GM21723 (cell line): ENCODE measurements around the gene NOSIP.
"Not testable (repeated sequence)": the region's sequence is repeated elsewhere in the genome, so short reads cannot be mapped to it uniquely, and the experiment has no call there.

Source experiments
- ATAC-seq: cut with Tn5 transposase; IDR thresholded peaks from one replicate; pipeline ENCODE4 v1.9.1; 2021; ENCODE audit warnings: mild to moderate bottlenecking, moderate library complexity; ENCODE audit not compliant: unreplicated experiment

NOSIP gene

DNA sequence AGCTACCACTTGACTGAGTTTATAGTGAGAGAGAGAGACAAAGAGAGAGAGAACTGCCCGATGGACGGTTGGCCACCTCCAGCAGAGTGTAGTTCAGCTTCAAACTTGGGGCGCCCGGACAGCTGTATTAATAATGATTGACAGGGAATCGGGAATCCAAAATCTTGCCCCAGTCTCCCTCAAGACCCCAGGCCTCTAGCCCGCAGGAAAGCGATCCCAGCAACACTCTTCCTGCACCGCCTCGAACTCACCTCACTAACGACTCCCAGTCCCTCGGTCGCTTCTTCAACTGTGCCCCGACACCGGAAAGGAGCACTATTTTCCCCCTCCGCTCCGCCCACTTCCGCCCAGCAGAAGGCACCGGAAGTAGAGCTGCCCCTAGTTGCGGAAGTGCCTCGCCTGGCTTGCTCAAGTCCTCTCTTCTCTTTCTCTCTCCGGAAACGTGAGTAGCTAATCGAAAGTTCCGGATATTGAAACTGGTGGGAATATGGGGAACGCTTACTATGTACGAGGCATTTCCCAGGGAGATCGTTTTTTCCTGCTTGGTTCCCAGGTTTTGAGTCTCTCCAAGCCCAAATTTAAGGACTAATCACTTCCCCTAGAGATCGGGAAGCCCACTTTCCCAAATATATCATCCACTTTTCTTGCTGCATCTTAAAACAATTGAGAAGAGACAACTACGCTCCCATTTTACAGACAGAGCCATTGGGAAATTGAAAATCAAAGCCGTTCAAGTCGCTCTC, at the start of gene NOSIP:
Gene NOSIP (minus strand): TSS at position 293 of the 743 bp plus-strand sequence. CDS start 19,865 bp downstream, outside the sequence.
- ATAC-seq, result peak; percentile 83

- ATAC-seq, result no peak
These were observed 49.3 kb upstream of the NOSIP start for GRCh38 chr19:49629659-49630058.

GRCh38 chr19:49626226-49626625, 45.9 kb upstream of the NOSIP start:
- ATAC-seq, result no peak

GRCh38 chr19:49624967-49625910, 44.9 kb upstream of the NOSIP start:
- ATAC-seq, result no peak

GRCh38 chr19:49617860-49618259, 37.5 kb upstream of the NOSIP start:
- ATAC-seq, result not testable (repeated sequence)

DNA sequence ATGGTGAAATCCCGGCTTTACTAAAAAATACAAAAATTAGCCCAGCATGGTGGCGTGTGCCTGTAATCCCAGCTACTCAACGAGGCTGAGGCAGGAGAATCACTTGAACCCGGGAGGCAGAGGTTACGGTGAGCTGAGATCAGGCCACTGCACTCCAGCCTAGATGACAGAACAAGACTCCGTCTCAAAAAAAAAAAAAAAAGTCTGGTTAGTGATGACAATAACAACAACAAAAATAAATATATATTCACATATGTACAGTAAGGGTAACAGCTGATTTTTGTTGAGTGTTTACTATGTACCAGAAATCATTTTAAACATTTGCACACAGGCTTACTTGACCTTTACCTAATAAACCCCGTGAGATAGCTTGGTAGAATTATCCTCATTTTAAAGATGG, 36.6 kb upstream of the NOSIP start:
- ATAC-seq, result no peak

DNA sequence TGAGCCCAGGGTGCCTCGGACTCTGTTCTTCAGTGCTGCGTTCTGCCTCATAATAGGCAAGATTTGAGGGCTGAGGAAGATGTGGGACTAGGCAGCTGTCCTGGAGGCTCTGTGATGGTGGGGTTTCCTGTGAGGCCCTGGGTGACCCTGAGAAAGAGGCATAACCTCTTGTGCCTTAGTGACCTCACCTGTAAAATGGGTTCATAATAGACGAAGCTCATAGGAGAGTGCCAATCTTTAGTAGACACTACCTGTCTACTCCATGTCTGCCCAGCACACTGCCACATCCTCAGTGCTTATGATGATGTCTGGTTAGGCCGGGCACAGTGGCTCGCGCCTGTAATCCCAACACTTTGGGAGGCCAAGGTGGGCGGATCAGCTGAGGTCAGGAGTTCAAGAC, 36.2 kb upstream of the NOSIP start:
- no peak for ATAC-seq

- no peak for ATAC-seq
These were observed 35.5 kb upstream of the NOSIP start for GRCh38 chr19:49615861-49616260.

DNA sequence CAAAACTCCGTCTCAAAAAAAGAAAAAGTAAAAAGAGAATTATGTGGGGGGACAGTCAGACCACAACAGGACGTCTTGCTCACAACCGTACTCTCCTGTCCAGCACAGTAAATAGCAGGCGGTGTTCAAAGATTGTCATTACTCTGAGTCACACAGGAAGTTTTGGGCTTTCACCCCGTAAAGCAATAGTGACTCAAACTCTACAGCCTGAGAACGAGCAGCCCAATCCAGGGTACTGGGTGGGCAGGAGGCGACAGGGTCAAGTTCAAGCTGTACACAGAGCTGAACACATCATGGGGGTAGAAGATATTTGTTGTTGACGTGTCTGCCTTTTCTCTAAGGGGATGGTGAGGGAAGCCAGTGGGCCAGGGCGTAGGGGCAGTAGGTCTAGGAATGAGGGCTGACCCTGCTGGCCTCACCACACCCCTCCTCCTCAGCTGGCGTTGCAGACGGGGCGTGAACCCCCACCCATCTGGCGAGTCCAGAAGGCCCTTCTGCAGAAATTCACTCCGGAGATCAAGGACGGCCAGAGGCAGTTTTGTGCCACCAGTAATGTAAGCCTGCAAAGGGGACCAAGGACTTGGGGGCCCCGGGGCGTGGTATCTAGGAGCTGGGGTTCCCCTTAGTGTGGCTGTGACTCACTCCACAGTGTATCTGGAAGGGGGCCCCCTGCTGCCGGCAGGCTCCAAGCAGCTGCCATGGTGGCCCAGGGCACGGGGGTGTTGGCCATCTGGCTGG, 33.9 kb upstream of the NOSIP start:
- ATAC-seq, result no peak

DNA sequence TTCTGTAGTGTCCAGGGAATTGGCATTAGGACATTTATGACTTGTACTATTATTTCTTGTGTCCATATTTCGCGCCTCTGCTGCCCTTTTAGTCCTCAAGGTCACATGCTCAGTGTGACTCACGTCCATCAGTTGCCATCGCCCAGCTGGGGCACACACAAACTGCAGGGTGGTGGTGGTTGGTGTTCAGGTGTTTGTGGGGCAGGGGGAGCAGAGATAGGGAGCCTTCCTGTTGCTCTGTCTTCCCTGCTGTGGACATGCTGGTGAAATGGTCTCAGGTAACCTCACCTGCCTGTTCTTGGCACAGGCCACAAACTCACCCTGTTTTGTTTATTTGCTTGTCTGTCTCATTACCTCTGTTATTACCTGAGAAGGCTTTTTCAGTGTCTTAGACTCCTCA, 33.0 kb upstream of the NOSIP start:
- no peak for ATAC-seq

- ATAC-seq, result no peak
These were observed 29.2 kb upstream of the NOSIP start for GRCh38 chr19:49609499-49610092.

DNA sequence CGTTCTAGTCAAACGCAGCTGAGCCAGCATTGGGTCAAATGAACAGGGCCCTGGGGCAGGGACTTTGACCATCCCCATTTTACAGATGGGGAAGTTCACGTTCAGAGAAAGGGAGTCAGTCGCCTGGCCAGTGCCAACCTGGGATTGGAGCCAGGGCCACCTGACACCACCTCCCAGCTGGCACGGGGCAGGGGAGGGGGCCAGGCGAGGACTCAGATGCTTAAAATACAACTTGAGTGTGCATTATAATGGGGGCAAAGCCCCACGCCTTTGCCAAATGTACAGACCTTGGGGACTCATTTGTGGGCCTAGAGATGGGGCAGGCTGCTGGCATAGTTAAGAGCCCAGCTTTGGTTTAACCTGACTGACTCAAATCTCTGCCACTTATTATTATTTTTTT, 25.2 kb upstream of the NOSIP start:
- ATAC-seq, result no peak

- ATAC-seq, result no peak
These were observed 22.4 kb upstream of the NOSIP start for GRCh38 chr19:49602806-49603205.

- no peak for ATAC-seq
These were observed 21.2 kb upstream of the NOSIP start for GRCh38 chr19:49601482-49602038.

DNA sequence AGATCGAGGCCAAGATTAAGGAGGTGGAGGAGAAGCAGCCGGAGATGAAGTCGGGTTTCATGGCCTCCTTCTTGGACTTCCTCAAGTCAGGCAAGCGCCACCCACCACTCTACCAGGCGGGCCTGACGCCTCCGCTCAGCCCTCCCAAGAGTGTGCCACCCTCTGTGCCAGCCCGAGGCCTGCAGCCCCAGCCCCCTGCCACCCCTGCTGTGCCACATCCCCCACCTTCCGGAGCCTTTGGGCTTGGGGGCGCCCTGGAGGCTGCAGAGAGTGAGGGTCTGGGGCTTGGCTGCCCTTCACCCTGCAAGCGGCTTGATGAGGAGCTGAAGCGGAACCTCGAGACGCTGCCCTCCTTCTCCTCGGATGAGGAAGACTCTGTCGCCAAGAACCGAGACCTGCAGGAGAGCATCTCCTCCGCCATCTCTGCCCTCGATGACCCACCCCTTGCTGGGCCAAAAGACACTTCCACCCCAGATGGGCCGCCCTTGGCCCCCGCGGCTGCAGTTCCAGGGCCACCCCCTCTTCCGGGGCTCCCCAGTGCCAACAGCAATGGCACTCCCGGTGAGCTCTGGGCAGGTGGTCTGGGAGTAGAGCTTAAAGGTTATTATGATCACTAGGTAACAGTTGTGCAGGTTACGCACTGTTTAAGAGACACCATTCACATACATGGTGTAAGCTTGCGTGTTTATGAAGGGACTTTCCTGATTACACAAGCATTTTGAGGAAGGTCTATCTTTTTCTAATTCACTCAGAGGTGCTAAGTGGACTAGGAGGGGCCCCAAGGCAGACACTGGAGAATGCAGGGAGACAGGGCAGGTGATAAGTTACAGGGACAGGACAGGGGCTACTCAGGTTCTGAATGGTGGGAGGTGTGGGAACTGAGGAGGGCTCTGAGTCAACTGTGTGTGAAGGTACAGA, 19.3 kb upstream of the NOSIP start:
- ATAC-seq, result no peak

GRCh38 chr19:49597703-49597974, 17.3 kb upstream of the NOSIP start:
- no peak for ATAC-seq

- ATAC-seq, result no peak
These were observed 16.8 kb upstream of the NOSIP start for GRCh38 chr19:49596954-49597702.

DNA sequence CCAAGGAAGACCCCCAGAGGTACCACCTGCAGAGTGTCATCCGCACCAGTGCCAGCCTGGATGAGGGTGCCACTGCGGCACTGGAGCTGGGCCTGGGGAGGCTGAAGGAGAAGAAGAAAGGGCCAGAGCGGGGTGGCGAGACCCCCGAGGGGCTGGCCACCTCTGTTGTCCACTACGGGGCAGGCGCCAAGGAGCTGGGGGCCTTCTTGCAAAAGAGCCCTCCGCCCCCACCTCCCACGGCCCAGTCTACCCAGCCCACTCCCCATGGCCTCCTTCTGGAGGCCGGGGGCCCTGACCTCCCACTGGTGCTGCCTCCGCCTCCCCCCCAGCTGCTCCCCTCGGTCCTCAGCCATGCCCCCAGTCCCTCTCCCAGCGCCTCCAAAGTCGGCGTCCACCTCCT, 16.1 kb upstream of the NOSIP start:
- no peak for ATAC-seq

DNA sequence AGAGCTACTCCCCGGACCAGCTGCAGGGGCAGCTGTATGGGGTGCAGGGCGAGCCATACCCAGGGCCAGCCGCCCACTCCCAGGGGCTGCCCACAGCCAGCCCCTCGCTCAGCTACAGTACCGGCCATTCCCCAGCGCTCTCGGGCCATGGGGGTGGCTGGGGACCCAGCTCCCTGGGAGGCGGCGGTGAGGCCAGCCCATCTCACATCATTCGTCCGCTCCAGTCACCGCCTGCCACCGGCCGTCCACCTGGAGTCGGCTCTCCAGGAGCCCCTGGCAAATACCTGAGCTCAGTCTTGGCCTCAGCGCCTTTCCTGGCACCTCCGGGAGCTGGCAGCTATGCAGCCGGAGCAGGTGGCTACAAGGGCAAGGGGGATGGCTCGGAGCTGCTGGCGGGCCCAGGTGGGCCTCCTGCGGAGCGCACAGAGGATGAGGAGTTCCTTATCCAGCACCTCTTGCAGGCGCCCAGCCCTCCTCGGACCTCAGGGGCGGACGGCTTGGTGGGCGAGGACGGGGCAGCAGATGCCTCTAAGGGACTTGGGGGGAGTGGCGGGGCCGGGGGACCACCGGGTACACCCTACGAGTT, 15.6 kb upstream of the NOSIP start:
- no peak for ATAC-seq
